Bone marrow (tissue), 2 donors: ENCODE data around the gene GAK.
"Not testable (repeated sequence)": the region's sequence is repeated elsewhere in the genome, so short reads cannot be mapped to it uniquely, and the experiment has no call there.

Source experiments
- DNase-seq, 2 donors: peaks; one replicate each; lab custom pipeline; 2025; lab: John Stamatoyannopoulos, UW

The GAK gene

DNA sequence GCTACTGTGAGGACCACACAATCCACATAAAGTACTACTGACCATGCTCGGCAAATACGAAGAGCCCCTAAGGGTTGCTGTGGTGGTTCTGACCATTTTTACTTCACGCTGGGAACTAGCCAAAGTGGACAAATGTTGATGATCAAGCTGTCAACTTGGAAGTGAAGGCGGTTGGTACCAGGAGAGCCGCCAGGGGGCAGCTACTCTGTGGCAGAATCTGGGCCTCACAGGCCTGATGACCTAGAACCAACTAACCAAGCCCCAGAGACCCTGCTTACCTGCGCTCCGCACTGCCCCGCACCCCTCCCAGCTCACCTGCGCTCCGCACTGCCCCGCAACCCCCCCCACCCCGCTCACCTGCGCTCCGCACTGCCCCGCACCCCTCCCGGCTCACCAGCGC, 5.6 kb downstream of the GAK start:
- no peak for DNase-seq

DNA sequence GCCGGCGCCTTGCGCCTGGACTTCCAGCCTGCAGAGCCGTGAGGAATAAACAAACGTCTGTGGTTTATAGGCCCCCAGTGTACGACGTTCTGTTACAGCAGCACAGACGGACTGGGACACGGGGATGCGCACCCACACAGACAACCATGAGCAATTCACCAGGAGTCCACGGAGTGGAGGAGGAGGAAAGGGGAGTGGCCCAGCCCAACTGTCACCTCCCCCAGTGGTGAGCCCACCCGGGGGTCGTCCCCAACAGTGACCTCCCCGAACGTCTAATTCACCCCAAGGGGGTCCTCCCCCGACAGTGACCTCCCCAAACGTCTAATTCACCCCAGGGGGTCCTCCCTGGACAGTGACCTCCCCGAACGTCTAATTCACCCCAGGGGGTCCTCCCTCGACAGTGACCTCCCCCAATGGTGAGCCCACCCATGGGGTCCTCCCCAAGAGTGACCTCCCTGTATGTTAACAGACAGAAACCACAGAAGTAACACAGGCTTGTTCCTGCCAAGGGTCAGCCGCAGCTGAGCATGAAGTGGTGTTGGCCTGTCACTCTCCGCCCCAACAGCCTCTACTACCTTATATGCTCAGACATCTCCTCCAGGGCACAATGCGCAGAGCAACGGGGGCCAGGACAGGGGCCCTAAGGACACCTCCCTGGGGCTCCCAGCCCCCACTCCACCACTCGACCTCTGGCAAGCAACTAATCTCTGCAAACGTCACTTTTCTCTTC, 6.2 kb downstream of the GAK start:
- no peak for DNase-seq

DNA sequence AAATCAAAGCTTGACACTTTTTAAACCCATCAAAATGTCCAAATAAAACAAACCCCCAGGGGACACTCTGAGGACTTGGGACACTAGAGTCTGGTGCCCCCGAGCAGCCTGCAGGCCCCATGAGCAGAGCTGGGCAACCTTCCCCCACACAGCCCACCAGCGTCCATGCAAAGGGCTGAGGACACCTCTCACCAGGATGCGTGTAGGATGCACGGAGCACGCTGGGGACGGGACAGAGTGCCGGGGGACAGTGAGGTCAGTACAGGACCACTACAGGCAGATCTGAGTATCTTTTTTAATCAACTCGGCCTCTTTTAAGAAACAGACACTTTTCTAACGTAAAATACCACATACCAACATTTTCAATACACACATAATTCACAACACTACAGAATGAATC, 6.9 kb downstream of the GAK start:
- no peak for DNase-seq

DNA sequence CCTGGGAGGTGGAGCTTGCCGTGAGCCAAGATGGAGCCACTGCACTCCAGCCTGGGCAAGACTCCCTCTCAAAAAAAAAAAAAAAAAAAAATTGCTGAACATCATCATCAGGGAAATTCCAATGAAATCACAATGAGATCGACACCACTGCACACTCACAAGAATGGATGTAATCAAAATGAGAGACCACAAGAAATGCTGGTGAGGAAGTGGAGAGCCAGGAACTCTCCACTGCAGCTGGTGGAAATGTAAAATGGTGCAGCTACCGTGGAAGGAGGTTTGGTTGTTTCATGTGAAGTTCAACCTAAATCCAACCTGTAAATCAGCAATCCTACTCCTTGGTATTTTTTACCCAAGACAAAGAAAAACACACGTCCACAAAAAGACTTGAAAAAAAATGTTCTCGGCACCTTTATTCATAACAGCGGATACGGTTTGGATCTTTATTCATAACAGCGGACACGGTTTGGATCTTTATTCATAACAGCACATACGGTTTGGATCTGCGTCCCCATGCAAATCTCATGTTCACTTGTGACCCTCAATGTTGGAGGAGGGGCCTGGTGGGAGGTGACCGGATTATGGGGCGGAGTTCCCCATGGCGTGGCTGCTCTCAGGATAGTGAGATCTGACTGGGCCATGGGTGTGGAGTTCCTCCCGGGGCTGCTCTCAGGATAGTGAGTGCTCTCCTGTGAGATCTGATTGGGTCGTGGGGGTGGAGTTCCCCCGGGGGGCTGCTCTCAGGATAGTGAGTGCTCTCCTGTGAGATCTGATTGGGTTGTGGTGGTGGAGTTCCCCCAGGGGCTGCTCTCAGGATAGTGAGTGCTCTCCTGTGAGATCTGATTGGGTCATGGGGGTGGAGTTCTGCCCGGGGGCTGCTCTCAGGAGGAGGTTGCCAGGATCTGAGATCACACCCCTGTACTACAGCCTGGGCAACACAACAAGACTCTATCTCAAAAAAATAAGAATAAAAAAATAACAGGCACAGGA, 7.7 kb downstream of the GAK start:
- no peak for DNase-seq

DNA sequence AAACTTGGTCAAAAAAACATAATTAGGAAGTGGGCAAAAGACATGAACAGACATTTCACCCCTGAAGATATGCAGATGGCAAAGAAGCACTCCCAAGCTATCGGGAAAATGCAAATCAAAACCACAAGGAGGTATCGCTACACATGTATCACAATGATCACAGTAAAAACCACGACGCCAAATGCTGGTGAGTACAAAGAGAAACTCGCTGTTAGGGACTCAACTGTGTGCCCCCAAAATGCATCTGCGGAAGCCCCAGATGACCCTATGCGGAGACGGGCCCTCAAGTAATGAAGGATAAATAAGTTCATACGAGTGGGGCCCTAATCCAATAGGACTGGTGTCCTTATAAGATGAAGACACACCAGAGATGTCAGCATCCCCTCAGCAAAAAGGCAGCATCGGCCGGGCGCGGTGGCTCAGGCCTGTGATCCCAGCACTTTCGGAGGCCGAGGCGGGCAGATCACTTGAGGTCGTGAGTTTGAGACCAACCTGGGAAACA, 10.2 kb downstream of the GAK start:
- DNase-seq: no peak

DNA sequence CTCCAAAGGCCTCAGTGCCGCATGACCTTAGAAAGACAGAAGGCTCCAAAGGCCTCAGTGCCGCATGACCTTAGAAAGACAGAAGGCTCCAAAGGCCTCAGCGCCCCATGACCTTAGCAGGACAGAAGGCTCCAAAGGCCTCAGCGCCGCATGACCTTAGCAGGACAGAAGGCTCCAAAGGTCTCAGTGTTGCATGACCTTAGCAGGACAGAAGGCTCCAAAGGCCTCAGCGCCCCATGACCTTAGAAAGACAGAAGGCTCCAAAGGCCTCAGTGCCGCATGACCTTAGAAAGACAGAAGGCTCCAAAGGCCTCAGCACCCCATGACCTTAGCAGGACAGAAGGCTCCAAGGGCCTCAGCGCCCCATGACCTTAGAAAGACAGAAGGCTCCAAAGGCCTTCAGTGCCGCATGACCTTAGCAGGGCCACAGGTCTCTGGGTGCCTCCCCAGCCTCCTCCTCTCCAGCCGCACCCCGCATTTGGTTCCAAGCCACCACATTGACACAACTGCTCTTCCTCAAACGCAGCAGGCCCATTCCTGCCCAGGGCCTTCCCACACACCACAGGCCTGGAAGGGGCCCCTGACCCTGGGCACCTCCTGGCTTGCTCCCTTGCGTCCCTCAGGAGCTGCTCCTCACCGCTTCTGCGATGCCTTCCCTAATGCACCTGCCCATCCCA, 13.0 kb downstream of the GAK start:
- DNase-seq: not testable (repeated sequence)

DNA sequence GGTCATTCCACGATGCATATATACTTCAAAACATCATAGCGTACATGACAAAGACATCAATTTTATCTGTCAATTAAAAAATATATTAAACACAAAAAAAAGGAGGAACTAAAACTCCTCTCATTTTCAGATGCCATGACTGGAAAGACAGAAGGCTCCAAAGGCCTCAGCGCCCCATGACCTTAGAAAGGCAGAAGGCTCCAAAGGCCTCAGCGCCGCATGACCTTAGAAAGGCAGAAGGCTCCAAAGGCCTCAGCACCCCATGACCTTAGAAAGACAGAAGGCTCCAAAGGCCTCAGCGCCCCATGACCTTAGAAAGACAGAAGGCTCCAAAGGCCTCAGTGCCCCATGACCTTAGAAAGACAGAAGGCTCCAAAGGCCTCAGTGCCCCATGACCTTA, 13.5 kb downstream of the GAK start:
- not testable (repeated sequence) for DNase-seq

DNA sequence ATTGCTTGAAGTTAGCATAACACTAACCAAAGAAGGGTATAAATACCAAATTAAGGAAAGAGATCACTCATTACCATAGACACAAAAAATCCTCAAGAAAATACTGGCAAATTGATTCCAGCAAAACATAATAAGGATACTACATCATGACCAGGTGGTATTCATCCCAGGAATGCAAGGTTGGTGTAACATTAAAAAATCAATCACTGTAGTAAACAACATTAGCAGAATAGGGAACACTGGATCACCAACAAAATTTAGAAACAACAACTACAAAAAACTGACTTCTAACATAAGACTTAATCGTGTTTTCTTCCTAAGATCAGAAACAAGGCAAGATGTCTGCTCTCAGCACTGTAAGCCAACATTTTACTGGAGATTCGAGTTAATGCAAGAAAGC, 14.1 kb downstream of the GAK start:
- DNase-seq: no peak

DNA sequence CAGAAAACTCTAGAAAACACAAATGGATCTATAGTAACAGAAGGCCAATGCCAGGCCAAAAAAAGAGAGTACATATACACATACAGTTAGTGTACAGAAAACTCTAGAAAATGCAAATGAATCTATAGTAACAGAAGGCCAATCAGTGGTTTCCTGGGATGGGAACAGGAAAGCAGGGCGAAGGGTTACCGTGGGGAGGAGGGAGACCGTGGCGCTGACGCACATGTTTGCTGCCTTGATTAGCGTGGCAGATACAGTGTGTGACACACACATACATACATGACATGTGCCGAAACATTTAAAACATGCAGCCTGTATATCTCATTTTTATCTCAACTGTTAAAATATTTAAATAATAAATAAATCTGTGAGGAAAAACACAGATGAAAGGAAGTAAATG, 14.7 kb downstream of the GAK start:
- no peak for DNase-seq

DNA sequence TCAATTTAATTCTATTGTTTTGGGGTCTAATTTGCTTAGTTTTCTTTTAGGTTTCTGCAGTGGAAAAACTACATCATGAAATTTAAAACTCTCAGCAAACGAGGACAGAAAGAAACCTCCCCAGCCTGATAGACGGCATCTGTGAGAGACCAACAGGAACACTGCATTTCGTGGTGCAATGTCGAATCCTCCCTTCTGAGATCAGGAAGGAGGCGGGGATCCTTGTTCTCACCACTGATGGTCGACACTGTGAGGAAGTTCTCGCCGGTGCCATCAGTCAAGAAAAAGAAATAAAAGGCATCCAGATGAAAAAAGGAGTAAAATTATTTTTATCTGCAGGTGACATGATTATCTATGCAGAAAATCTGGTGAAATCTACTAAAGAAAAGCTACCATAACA, 16.5 kb downstream of the GAK start:
- peak in 1 of 2 donors; percentile 24 for DNase-seq

DNA sequence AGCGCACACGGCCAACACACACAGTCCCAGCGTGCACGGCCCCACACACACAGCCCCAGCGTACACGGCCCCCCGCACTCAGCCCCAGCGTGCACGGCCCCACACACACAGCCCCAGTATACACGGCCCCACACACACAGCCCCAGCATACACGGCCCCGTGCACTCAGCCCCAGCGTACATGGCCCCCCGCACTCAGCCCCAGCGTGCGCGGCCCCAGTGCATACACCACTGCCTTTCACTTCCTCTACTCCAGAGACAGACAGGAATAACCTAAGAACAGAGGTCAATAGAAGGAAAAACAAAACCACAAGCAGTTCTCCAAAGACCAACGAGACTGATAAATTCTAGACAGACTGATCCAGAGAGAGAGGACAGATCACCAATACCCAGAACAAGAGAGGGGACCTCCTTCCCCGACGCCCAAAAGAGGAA, 17.1 kb downstream of the GAK start:
- no peak for DNase-seq

DNA sequence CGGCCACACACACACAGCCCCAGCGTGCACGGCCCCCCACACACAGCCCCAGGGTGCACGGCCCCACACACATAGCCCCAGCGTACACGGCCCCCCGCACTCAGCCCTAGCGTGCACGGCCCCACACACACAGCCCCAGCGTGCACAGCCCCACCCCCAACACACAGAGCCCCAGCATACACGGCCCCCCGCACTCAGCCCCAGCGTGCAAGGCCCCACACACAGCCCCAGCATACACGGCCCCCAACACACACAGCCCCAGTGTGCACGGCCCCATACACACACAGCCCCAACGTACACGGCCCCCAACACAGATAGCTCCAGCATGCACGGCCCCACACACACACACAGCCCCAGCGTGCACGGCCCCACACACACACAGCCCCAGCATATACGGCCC, 17.6 kb downstream of the GAK start:
- DNase-seq: no peak

DNA sequence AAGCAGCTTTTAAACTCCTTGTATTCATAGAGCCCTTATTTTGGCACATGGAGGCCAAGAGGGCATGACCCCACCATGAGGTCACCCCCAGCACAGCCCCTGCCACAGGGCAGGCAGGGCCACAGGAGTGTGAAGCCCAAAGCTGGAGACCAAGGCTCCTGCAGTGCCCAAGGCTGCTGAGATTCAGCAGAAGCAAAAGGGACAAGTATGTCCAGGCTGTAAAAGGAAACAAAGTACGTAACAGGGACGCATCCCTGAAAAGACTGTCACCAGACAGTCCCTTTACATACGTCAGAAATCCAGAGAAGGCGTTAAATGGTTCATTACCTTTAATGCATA, 18.9 kb downstream of the GAK start:
- DNase-seq: no peak

DNA sequence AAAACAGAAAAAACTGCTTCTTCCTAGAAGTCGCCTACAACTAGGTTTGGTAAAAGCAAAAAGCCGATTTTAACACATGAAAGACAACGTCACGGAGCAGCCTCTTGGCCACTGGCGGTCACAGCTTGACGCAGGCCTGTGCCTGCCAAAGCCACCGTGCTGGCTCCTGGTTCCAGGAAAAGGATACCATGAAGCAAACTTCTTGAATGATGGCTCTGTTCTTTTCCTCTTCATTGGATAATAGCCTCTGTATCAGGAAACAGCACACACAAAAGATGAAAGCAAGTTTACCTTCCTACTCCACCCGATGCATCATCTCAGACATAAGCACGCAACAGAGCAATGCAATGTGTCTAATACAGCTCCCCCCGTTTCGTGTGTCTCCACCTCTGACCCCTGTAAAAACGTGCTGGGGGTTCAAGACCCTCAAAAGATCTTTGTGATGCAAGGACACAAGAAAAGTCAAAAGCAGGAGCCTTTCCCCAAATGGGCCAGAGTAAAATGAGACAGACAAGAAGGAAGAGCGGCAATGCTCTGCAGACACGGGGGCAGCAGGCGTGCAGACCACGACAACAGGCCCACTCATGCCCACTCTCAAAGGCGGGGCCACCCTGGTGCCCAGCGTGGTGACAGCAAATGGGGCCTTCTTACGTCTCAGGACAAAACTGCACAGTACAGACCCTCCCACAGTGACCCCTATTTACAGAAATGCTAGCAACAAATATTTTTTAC, 19.4 kb downstream of the GAK start:
- no peak for DNase-seq

DNA sequence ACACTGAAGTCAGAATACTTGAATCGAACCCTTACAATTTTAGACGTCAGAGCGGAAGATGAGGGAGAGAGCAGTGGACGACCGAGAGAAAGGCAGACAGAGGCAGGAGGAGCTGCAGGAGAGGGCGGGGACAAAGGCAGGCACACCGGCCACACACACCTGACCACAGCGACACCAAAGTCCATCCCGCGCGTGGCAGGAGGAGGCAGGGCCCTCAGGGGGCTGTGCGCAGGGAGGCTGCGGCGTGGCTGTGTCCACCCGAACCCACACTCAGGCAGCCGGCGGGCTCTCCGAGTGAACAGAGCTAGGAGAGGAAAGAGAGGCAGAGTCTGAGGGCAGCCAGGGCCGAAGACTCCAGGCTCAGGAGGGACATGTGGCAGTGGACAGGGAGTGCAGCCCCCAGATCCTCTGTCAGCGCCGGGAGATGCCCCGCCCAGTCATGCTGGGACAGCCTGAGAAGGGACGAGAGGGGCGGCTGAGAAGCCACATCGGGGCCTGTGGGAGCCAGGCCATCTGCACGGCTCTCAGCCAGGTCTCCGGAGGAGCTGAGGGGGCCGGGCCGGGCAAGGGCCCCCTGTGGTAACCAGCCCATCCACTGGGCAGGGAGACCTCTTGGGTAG, 20.1 kb downstream of the GAK start:
- no peak for DNase-seq

DNA sequence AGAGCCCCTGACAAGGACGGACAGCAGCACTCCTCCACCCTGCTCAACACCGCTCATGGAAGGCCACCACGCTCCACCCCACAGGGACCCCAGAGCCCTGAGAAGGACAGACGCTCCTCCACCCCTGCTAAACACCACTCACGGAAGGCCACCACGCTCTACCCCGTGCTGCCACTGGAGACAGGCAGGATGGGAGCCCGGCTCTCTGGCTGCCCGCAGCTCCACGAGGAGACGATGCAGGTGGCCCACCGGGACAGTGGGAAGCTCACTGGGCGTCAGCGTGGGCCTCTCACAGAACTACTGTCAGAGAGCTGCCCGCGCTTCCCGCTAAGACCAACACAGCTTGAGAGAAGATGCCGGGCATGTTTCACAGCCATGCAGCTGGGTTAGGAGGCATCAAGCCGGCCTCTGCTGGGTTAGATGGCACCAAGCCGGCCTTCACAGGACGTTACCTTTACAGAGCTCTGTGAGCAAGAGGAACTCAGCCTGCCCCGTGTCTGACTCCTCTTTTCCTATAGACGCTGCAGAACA, 20.8 kb downstream of the GAK start:
- DNase-seq: no peak

DNA sequence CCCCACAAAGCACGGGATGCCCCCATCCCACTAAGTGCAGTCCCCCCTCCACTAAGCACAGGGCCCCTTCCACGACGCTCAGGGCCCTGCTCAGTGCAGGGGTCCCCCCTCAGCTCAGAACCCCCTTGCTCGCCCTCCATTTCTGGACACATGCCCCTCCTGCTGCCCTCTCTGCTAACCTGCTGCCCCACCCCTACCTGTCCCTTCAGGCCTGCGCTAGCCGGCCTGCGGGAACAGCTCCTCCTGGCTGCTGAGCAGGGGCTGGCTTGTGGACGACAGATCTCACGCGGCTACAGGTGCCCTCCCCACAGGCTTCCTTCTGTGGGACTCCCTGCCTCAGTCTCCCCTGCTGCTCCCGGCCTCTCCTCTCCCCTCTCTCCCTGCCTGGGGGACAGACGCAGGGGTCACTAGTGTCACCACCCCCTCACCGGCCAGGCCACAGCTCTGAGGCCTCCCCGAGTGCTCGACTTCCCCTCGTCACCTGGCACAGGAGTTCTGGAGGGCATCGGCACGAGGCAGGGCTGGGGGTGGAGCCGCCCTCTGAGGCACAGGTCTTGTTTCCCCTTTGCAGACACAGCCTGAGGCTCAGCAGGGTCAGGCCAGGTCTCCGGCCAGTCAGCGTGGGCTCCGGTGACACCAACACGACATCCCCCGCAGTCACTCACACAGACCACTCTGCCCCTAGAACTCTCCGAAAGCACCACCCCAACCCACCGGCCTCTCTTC, 21.6 kb downstream of the GAK start:
- no peak for DNase-seq

DNA sequence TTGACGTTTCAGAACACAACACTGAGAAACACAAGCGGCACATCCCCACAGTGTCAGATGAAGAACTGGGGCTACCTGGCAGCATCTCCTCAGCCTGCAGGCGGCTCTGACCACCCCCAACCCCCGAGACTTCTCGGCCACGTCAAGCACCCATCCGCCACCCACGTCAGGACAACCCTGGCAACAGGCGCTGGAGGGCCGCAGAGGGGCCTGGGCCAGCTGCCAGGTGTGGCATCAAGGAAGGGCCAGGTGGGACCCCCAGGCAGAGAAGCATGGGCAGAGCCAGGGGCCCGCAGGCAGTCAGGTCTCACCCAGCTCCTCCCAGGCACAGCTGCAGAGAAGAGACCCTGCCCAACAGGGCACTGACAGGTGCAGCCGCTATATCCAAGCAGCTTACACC, 22.3 kb downstream of the GAK start:
- DNase-seq: no peak

DNA sequence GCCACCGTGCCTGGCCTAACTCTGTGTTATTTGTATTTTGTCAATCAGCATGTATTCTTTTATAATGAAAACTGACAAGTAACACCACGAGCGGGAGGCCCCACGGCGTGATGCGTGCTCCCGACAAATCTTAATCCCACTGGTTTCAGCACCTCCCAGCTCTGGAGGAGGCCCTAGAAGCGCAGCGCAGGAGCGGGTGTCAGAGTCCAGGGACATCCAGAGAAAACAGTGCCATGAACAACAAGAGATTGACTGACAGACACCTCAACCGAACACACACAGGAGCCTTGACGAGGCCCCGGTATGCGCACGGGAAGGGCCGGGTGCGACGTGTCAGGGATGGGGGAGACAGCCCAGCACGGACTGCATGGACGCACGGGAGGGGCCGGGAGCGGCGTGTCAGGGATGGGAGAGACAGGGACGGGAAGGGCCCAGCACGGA, 23.0 kb downstream of the GAK start:
- DNase-seq: no peak

DNA sequence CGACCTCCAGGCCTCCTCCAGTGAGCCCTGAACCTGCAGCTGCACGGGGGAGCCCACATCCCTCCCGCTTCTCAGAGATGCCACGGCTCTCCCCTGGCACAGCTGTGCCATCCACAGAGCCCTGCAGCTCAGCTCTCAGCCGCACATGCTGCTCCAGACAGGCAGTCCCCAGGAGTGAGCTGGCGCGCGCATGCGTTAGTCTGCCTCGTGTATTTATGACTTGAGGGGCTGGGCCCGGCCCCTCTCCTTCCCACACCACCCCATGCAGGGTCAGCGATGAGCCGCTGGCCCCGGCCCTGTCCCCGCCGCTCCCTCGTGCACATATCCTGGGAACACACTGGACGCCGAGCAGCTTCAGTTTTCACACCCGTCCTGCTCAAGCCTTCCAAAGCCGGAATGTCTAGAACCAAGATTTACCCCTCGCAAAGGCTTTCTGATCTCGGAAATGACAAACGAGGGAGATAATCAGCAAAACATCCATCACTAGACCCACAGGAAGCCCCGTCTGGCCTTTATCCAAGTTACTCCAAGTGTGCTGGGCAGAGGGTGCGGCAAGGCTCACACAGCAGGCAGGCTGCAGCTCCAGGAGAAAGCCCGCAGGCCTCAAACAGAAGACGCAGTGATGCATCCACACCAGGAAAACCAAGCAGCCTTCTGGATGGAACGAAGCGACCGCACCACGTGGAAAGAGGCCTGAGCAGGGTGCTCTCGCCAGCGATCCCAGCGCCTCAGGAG, 24.3 kb downstream of the GAK start:
- no peak for DNase-seq
